HG03575 (cell line): ENCODE results near the gene PIP4K2A.
"Not testable (repeated sequence)": the region's sequence is repeated elsewhere in the genome, so short reads cannot be mapped to it uniquely, and the experiment has no call there.

Experiments
- ATAC-seq: cut with Tn5 transposase; IDR thresholded peaks from one replicate; pipeline ENCODE4 v1.9.1; 2021; ENCODE audit not compliant: unreplicated experiment, insufficient number of reproducible peaks, low FRiP score; ENCODE audit errors: extremely low read depth

Gene PIP4K2A

GRCh38 chr10:22552888-22553378, 161.4 kb downstream of the PIP4K2A start:
- ATAC-seq: no peak

GRCh38 chr10:22551681-22552365, 162.6 kb downstream of the PIP4K2A start:
- ATAC-seq: no peak

GRCh38 chr10:22550732-22551131, 163.6 kb downstream of the PIP4K2A start:
- no peak for ATAC-seq

- ATAC-seq: no peak
Observed at GRCh38 chr10:22548344-22548743, 166.0 kb downstream of the PIP4K2A start.

- ATAC-seq: no peak
Observed at GRCh38 chr10:22545643-22546042, 168.7 kb downstream of the PIP4K2A start.

- no peak for ATAC-seq
Observed at GRCh38 chr10:22544325-22545068, 169.9 kb downstream of the PIP4K2A start.

GRCh38 chr10:22542773-22543172, 171.6 kb downstream of the PIP4K2A start:
- no peak for ATAC-seq

GRCh38 chr10:22541900-22542299, 172.5 kb downstream of the PIP4K2A start:
- ATAC-seq: no peak

- ATAC-seq: no peak
Observed at GRCh38 chr10:22539579-22540298, 174.6 kb downstream of the PIP4K2A start.

- no peak for ATAC-seq
Observed at GRCh38 chr10:22537810-22538209, 176.6 kb downstream of the PIP4K2A start.

- ATAC-seq: no peak
Observed at GRCh38 chr10:22536620-22537019, 177.8 kb downstream of the PIP4K2A start.

- no peak for ATAC-seq
Observed at GRCh38 chr10:22534849-22535604, 179.4 kb downstream of the PIP4K2A start.

GRCh38 chr10:22531441-22531840, 182.9 kb downstream of the PIP4K2A start:
- ATAC-seq: no peak

GRCh38 chr10:22531008-22531407, 183.4 kb downstream of the PIP4K2A start:
- ATAC-seq: no peak

- ATAC-seq: no peak
Observed at GRCh38 chr10:22527520-22527919, 186.9 kb downstream of the PIP4K2A start.

- ATAC-seq: not testable (repeated sequence)
Observed at GRCh38 chr10:22524333-22524732, 190.0 kb downstream of the PIP4K2A start.

GRCh38 chr10:22520645-22521044, 193.7 kb downstream of the PIP4K2A start:
- ATAC-seq: not testable (repeated sequence)

GRCh38 chr10:22518167-22518724, 196.1 kb downstream of the PIP4K2A start:
- no peak for ATAC-seq

- no peak for ATAC-seq
Observed at GRCh38 chr10:22515009-22515408, 199.4 kb downstream of the PIP4K2A start.
